Measurements from ENCODE around the gene INPP5D.

GRCh38 chr2:233047667-233048066, 12.5 kb upstream of the INPP5D start:
- TF ChIP-seq, protein P1, sequence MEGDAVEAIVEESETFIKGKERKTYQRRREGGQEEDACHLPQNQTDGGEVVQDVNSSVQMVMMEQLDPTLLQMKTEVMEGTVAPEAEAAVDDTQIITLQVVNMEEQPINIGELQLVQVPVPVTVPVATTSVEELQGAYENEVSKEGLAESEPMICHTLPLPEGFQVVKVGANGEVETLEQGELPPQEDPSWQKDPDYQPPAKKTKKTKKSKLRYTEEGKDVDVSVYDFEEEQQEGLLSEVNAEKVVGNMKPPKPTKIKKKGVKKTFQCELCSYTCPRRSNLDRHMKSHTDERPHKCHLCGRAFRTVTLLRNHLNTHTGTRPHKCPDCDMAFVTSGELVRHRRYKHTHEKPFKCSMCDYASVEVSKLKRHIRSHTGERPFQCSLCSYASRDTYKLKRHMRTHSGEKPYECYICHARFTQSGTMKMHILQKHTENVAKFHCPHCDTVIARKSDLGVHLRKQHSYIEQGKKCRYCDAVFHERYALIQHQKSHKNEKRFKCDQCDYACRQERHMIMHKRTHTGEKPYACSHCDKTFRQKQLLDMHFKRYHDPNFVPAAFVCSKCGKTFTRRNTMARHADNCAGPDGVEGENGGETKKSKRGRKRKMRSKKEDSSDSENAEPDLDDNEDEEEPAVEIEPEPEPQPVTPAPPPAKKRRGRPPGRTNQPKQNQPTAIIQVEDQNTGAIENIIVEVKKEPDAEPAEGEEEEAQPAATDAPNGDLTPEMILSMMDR (IDR thresholded peaks at IDR 0.05) = no peak
- no peak for TF ChIP-seq POLR2A (IDR thresholded peaks at IDR 0.05)
